WTC11 (cell line): ENCODE data around the gene ARHGAP30. TPM values are rescaled to one million over a fixed set of nuclear protein-coding genes. Genes with fewer than 3 reads are reported as not detected.

ENCODE experiments used
- ATAC-seq: fragments of 200-7000 bp; cut with Tn5 transposase; 2 replicates; pipeline ENCODE4 v1.10.0; 2021; ENCODE audit warnings: mild to moderate bottlenecking, moderate library complexity
- CTCF ChIA-PET: fragments of 300-600 bp; sonication (Branson Sonifier 250); formaldehyde crosslinking; loops from one replicate; lab custom pipeline; 2021; ENCODE audit warnings: antibody characterized with exemption; lab: Charles Lee
- POLR2A ChIA-PET: fragments of 350-600 bp; sonication (Branson Sonifier 250); formaldehyde crosslinking; loops from one replicate; lab custom pipeline; 2021; ENCODE audit warnings: antibody characterized with exemption; lab: Charles Lee
- DNase-seq: peaks from one replicate; pipeline ENCODE4 v3.0.0; 2021; ENCODE audit warnings: low spot score
- H3K27ac Mint-ChIP-seq: 2 replicates; pipeline ENCODE4 v1.8.0; 2021; ENCODE audit warnings: mixed read lengths
- H3K27me3 Mint-ChIP-seq: 2 replicates; pipeline ENCODE4 v1.8.0; 2021; ENCODE audit warnings: low read depth, mild to moderate bottlenecking, moderate library complexity, mixed read lengths
- H3K36me3 Mint-ChIP-seq: 2 replicates; pipeline ENCODE4 v1.8.0; 2021; ENCODE audit warnings: mixed read lengths
- H3K4me1 Mint-ChIP-seq: 2 replicates; pipeline ENCODE4 v1.8.0; 2022; ENCODE audit warnings: mixed read lengths
- H3K4me3 Mint-ChIP-seq: 2 replicates; pipeline ENCODE4 v1.8.0; 2021; ENCODE audit warnings: mild to moderate bottlenecking, moderate library complexity, mixed read lengths
- H3K9me3 Mint-ChIP-seq: 2 replicates; pipeline ENCODE4 v1.8.0; 2021; ENCODE audit warnings: mixed read lengths
- ATF6 ChIP-seq: sonication (generic); formaldehyde crosslinking; IDR thresholded peaks from 2 replicates; pipeline ENCODE4 v1.8.1; 2023; ENCODE audit warnings: mild to moderate bottlenecking, missing genetic modification reagents
- CREB1 ChIP-seq: sonication (generic); formaldehyde crosslinking; IDR thresholded peaks from 2 replicates; pipeline ENCODE4 v1.8.0; 2023; ENCODE audit warnings: mild to moderate bottlenecking, missing genetic modification reagents
- CREM ChIP-seq: sonication (generic); formaldehyde crosslinking; IDR thresholded peaks from 2 replicates; pipeline ENCODE4 v1.8.1; 2022; ENCODE audit warnings: mild to moderate bottlenecking, missing genetic modification reagents, moderate library complexity
- FOXJ3 ChIP-seq: sonication (generic); formaldehyde crosslinking; IDR thresholded peaks from 2 replicates; pipeline ENCODE4 v1.9.0; 2021; ENCODE audit warnings: missing genetic modification reagents, mild to moderate bottlenecking, borderline replicate concordance
- FOXK1 ChIP-seq: sonication (generic); formaldehyde crosslinking; IDR thresholded peaks from 2 replicates; pipeline ENCODE4 v1.8.0; 2022; ENCODE audit warnings: mild to moderate bottlenecking, moderate library complexity, missing genetic modification reagents
- FOXP1 ChIP-seq: sonication (generic); formaldehyde crosslinking; IDR thresholded peaks from 2 replicates; pipeline ENCODE4 v1.8.0; 2022; ENCODE audit warnings: missing genetic modification reagents, mild to moderate bottlenecking, moderate library complexity, borderline replicate concordance
- GABPB1 ChIP-seq: sonication (generic); formaldehyde crosslinking; IDR thresholded peaks from 2 replicates; pipeline ENCODE4 v1.8.1; 2023; ENCODE audit warnings: mild to moderate bottlenecking, missing genetic modification reagents
- GRHL2 ChIP-seq: fragments of 250-450 bp; sonication (Bioruptor Pico); IDR thresholded peaks from 2 replicates; pipeline ENCODE4 v1.8.0; 2022; ENCODE audit warnings: mild to moderate bottlenecking, moderate library complexity; ENCODE audit not compliant: insufficient replicate concordance, severe bottlenecking
- JAZF1 ChIP-seq: fragments of 250-450 bp; sonication (Bioruptor Pico); IDR thresholded peaks from 2 replicates; pipeline ENCODE4 v1.9.0; 2021; ENCODE audit warnings: moderate library complexity, mild to moderate bottlenecking, inconsistent platforms
- MXD4 ChIP-seq: fragments of 250-450 bp; sonication (Bioruptor Pico); IDR thresholded peaks from 2 replicates; pipeline ENCODE4 v1.8.0; 2021; ENCODE audit warnings: mild to moderate bottlenecking, moderate library complexity, borderline replicate concordance
- NFYB ChIP-seq: sonication (generic); formaldehyde crosslinking; conservative IDR thresholded peaks from 2 replicates; pipeline ENCODE4 v1.8.0; 2022; ENCODE audit warnings: low read depth, missing genetic modification reagents
- NR1H2 ChIP-seq: sonication (generic); formaldehyde crosslinking; IDR thresholded peaks from 2 replicates; pipeline ENCODE4 v1.9.0; 2021; ENCODE audit warnings: mild to moderate bottlenecking, moderate library complexity, missing genetic modification reagents
- NR2C2 ChIP-seq: sonication (generic); formaldehyde crosslinking; IDR thresholded peaks from 2 replicates; pipeline ENCODE4 v1.8.0; 2022; ENCODE audit warnings: mild to moderate bottlenecking, missing genetic modification reagents
- PRDM15 ChIP-seq: sonication (generic); formaldehyde crosslinking; IDR thresholded peaks from 2 replicates; pipeline ENCODE4 v1.8.0; 2022; ENCODE audit warnings: missing genetic modification reagents
- SOX15 ChIP-seq: fragments of 250-450 bp; sonication (Bioruptor Pico); IDR thresholded peaks from 2 replicates; pipeline ENCODE4 v1.9.0; 2021; ENCODE audit warnings: mild to moderate bottlenecking
- TEAD1 ChIP-seq: sonication (generic); formaldehyde crosslinking; IDR thresholded peaks from 2 replicates; pipeline ENCODE4 v1.8.0; 2022; ENCODE audit warnings: mild to moderate bottlenecking, missing genetic modification reagents
- TEAD4 ChIP-seq: sonication (generic); formaldehyde crosslinking; IDR thresholded peaks from 2 replicates; pipeline ENCODE4 v1.8.0; 2022; ENCODE audit warnings: mild to moderate bottlenecking, missing genetic modification reagents
- ZBTB21 ChIP-seq: sonication (generic); formaldehyde crosslinking; IDR thresholded peaks from 2 replicates; pipeline ENCODE4 v1.8.1; 2023; ENCODE audit warnings: mild to moderate bottlenecking, missing genetic modification reagents, borderline replicate concordance
- ZNF121 ChIP-seq: sonication (generic); formaldehyde crosslinking; IDR thresholded peaks from 2 replicates; pipeline ENCODE4 v1.8.0; 2023; ENCODE audit warnings: missing genetic modification reagents
- ZNF423 ChIP-seq: fragments of 250-450 bp; sonication (Bioruptor Pico); IDR thresholded peaks from 2 replicates; pipeline ENCODE4 v2.1.2; 2022; ENCODE audit warnings: mild to moderate bottlenecking, moderate library complexity
- total RNA-seq: library from RNA; stranded (reverse); gene quantifications from 3 replicates; pipeline ENCODE4 v1.2.3, GENCODE V29; 2021

Gene ARHGAP30
- total RNA-seq, 1 experiment from 2014 or later = 0.52 TPM

GRCh38 chr1:161037661-161038522, 31.8 kb downstream of the ARHGAP30 start:
- CTCF ChIA-PET = interaction anchor here (0.6 to 5.9 kb wide), 15 partner anchors 10 to 270 kb away, joined by 3 to 47 read pairs (median 5); partner anchors contain the start of genes F11R, KLHDC9 and NECTIN4
- no peaks in the 10 kb centered on the region for H3K27me3 Mint-ChIP-seq
- ATAC-seq = peak; percentile 15
- H3K4me3 Mint-ChIP-seq = peak overlapping the region; percentile 86
- no peaks in the 10 kb centered on the region for H3K9me3 Mint-ChIP-seq
- POLR2A ChIA-PET = interaction anchor here (0.7 to 2.2 kb wide), 5 partner anchors 17 to 95 kb away, joined by 3 to 20 read pairs (median 5); partner anchors contain the start of genes DEDD and F11R
- H3K27ac Mint-ChIP-seq = peak overlapping the region; percentile 24; the same call in 1 of the 2 replicates
- H3K36me3 Mint-ChIP-seq = peaks cover 34% of the 10 kb centered on the region
- TF ChIP-seq CREB1 (no peak), TEAD4 (CRISPR knock-in tag) (no peak), CREM (no peak), JAZF1 (CRISPR knock-in tag) (no peak), FOXP1 (no peak), NR2C2 (CRISPR knock-in tag) (no peak), NR1H2 (CRISPR knock-in tag) (no peak), PRDM15 (CRISPR knock-in tag) (no peak), FOXJ3 (CRISPR knock-in tag) (no peak), MXD4 (CRISPR knock-in tag) (no peak), TEAD1 (CRISPR knock-in tag) (no peak)
- TF ChIP-seq, all 79 proteins: peak for 0
- DNase-seq = peak; percentile 39
- peaks cover 37% of the 10 kb centered on the region for H3K4me1 Mint-ChIP-seq

GRCh38 chr1:161033751-161034150, 35.9 kb downstream of the ARHGAP30 start:
- TF ChIP-seq GABPB1 (CRISPR knock-in tag) (no peak), ZBTB21 (CRISPR knock-in tag) (no peak), SOX15 (no peak), FOXP1 (no peak), ZNF121 (no peak), GRHL2 (CRISPR knock-in tag) (no peak), ATF6 (CRISPR knock-in tag) (no peak), ZNF423 (no peak), NFYB (CRISPR knock-in tag) (no peak), FOXK1 (no peak)
- Mint-ChIP-seq H3K36me3 (peaks cover 10% of the 10 kb centered on the region), H3K27ac (no peak overlapping the region), H3K4me1 (peaks cover 26% of the 10 kb centered on the region), H3K27me3 (no peaks in the 10 kb centered on the region), H3K4me3 (no peak overlapping the region), H3K9me3 (peaks cover 6% of the 10 kb centered on the region; the same call in 1 of the 2 replicates)
- ChIA-PET CTCF (interaction anchor here (0.5 to 0.8 kb wide), 2 partner anchors 8 to 19 kb away, joined by 3 to 4 read pairs; no protein-coding TSS in a partner anchor), POLR2A (interaction anchor here (3.7 kb wide), 1 partner anchor 12 kb away, joined by 15 read pairs; the partner anchor contains the start of gene F11R)
- no peak for DNase-seq
- ATAC-seq = no peak
